ENCODE measurements around the gene PCBP3. TPM values are rescaled to one million over a fixed set of nuclear protein-coding genes. Genes with fewer than 3 reads are reported as not detected.

Gene PCBP3
- total and polyA plus RNA-seq, 2 of the 13 experiments (the other 11 are each of a cell fraction or from before 2014, with no cell fraction given): not detected

DNA sequence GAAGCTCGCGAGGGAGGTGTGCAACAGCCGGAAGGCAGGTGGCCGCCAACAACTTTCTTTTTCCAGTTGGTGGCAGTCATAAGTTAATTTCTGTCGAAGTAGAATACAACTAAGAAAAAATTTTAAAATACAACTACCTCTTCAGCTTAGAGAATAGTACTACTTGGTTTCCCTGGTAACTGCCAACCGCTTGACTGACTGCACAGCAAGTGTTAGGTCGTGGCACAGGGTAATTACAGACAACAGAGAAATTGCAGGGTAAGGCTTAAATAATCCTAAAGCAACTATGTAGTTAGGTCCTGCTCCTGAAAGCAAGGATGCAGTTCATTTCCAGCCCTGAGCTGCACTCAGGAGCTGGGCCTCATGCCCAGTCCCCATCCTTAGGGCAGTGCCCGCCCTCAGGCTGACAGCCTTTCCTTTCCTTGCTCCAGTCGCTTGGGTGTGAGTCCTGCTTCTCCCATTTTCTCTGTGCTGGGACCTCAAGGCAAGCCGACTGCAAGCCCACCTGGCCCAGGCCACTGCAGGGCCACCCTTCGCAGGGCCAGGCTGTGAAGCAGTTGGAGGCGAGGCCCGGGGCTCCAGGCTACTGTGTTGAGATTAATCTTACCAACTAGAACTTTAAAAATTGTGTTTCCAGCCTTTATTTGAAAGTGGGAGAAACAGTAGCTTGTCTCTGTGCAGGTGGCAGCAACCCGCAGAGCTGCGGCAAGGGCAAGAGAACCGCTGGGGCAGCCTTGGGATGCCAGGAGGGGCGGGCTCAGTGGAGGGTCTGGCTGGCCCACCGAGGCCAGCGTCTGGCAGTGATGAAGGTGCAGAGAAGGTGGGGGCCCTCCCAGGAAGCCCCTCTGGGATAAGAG is 148.3 kb downstream of the PCBP3 start:
- ChIA-PET POLR2A (no interaction called here), CTCF (ENCODE audit: low intra/inter-chr PET ratio, low total read pairs) (no interaction called here)
- Histone ChIP-seq H3K9ac (ENCODE audit: insufficient read depth, low read depth, low read length) (no peak overlapping the region), H3K27me3 (ENCODE audit: control insufficient read depth in 1 of 2, insufficient read depth in 2 of 2, low read length in 2 of 2) (peaks cover 5 to 50% of the 10 kb centered on the region in 2 experiments; a peak in 4 of 5 replicates), H3K36me3 (replicated peaks in 1 of 2; ENCODE audit: control insufficient read depth in 1 of 2, insufficient read depth in 2 of 2, low read length in 2 of 2) (no peaks in the 10 kb centered on the region), H4K20me1 (ENCODE audit: insufficient read depth, low read length) (no peaks in the 10 kb centered on the region), H3K79me2 (ENCODE audit: insufficient read depth, low read length) (no peaks in the 10 kb centered on the region), H3K4me3 (replicated peaks in 1 of 3; ENCODE audit: insufficient read depth in 1 of 3, low read depth in 2 of 3, low read length in 3 of 3) (no peak overlapping the region), H3K9me3 (ENCODE audit: low read length) (no peaks in the 10 kb centered on the region), H3K4me2 (ENCODE audit: low read depth, low read length) (no peak overlapping the region), H3K27ac (ENCODE audit: extremely low read length, insufficient read depth, low read length) (no peak overlapping the region), H2AFZ (ENCODE audit: low read length) (no peak overlapping the region), H3K4me1 (ENCODE audit: insufficient read depth, low read length) (peaks cover 17% of the 10 kb centered on the region)
- TF ChIP-seq POLR2A (IDR thresholded peaks at IDR 0.05; ENCODE audit: insufficient read depth in 1 of 2, low read depth in 2 of 2, low read length in 2 of 2) (no peak), CEBPG (CRISPR knock-in tag; IDR thresholded peaks at IDR 0.05) (no peak), MYC (CRISPR knock-in tag; IDR thresholded peaks at IDR 0.05; ENCODE audit: borderline replicate concordance) (no peak), ZEB1 (IDR thresholded peaks at IDR 0.05; ENCODE audit: insufficient replicate concordance, low read depth) (no peak), SOX6 (IDR thresholded peaks at IDR 0.05) (no peak), SOX6 (CRISPR knock-in tag; IDR thresholded peaks at IDR 0.05) (no peak)
- TF ChIP-seq, protein P1, sequence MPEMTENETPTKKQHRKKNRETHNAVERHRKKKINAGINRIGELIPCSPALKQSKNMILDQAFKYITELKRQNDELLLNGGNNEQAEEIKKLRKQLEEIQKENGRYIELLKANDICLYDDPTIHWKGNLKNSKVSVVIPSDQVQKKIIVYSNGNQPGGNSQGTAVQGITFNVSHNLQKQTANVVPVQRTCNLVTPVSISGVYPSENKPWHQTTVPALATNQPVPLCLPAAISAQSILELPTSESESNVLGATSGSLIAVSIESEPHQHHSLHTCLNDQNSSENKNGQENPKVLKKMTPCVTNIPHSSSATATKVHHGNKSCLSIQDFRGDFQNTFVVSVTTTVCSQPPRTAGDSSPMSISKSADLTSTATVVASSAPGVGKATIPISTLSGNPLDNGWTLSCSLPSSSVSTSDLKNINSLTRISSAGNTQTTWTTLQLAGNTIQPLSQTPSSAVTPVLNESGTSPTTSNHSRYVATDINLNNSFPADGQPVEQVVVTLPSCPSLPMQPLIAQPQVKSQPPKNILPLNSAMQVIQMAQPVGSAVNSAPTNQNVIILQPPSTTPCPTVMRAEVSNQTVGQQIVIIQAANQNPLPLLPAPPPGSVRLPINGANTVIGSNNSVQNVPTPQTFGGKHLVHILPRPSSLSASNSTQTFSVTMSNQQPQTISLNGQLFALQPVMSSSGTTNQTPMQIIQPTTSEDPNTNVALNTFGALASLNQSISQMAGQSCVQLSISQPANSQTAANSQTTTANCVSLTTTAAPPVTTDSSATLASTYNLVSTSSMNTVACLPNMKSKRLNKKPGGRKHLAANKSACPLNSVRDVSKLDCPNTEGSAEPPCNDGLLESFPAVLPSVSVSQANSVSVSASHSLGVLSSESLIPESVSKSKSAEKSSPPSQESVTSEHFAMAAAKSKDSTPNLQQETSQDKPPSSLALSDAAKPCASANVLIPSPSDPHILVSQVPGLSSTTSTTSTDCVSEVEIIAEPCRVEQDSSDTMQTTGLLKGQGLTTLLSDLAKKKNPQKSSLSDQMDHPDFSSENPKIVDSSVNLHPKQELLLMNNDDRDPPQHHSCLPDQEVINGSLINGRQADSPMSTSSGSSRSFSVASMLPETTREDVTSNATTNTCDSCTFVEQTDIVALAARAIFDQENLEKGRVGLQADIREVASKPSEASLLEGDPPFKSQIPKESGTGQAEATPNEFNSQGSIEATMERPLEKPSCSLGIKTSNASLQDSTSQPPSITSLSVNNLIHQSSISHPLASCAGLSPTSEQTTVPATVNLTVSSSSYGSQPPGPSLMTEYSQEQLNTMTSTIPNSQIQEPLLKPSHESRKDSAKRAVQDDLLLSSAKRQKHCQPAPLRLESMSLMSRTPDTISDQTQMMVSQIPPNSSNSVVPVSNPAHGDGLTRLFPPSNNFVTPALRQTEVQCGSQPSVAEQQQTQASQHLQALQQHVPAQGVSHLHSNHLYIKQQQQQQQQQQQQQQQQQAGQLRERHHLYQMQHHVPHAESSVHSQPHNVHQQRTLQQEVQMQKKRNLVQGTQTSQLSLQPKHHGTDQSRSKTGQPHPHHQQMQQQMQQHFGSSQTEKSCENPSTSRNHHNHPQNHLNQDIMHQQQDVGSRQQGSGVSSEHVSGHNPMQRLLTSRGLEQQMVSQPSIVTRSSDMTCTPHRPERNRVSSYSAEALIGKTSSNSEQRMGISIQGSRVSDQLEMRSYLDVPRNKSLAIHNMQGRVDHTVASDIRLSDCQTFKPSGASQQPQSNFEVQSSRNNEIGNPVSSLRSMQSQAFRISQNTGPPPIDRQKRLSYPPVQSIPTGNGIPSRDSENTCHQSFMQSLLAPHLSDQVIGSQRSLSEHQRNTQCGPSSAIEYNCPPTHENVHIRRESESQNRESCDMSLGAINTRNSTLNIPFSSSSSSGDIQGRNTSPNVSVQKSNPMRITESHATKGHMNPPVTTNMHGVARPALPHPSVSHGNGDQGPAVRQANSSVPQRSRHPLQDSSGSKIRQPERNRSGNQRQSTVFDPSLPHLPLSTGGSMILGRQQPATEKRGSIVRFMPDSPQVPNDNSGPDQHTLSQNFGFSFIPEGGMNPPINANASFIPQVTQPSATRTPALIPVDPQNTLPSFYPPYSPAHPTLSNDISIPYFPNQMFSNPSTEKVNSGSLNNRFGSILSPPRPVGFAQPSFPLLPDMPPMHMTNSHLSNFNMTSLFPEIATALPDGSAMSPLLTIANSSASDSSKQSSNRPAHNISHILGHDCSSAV (CRISPR knock-in tag; IDR thresholded peaks at IDR 0.05; ENCODE audit: borderline replicate concordance): no peak
- ATAC-seq (no peak), DNase-seq (ENCODE audit: low spot score) (no peak), FAIRE-seq (no peak)
- BruUV-seq (replicated peaks): no TSS peak
- 32% methylated on average over 18 of the region's 19 CpGs for WGBS (ENCODE audit: low lambda C conversion rate)
- intact Hi-C loops (cut with micrococcal nuclease; ENCODE audit: unreplicated experiment): no loop called here
- in situ Hi-C loops (cut with HindIII; ENCODE audit: extremely low pct_ligation_motif_present, low pct_unique_long_range_greater_than_20kb): no loop called here

Data from HepG2 (cell line).